ENCODE measurements around the gene ASPRV1. TPM values are rescaled to one million over a fixed set of nuclear protein-coding genes. Genes with fewer than 3 reads are reported as not detected.

The ASPRV1 gene
- total and polyA plus RNA-seq, 9 donors: 1.1 to 5.5 (median 4.4) TPM

GRCh38 chr2:69965756-69966445 lies 4.5 kb upstream of the ASPRV1 start:
- Histone ChIP-seq H3K27ac (no peak overlapping the region), H3K9me3 (no peaks in the 10 kb centered on the region), H3K4me1 (ENCODE audit: insufficient read depth) (no peaks in the 10 kb centered on the region), H3K4me3 (no peak overlapping the region), H3K36me3 (no peaks in the 10 kb centered on the region), H3K27me3 (no peaks in the 10 kb centered on the region)
- TF ChIP-seq POLR2A (IDR thresholded peaks at IDR 0.05) (no peak), EP300 (IDR thresholded peaks at IDR 0.05) (no peak), CTCF (IDR thresholded peaks at IDR 0.05) (no peak)
- intact Hi-C loops (cut with DNase I): no loop called here
- 90 to 96% (median 93%) methylated on average over 8 of the region's 8 CpGs for WGBS, 3 donors
- DNase-seq: no peak

GRCh38 chr2:69964353-69964841 lies 3.0 kb upstream of the ASPRV1 start:
- WGBS, 3 donors: 87 to 93% (median 87%) methylated on average over 7 of the region's 7 CpGs
- Histone ChIP-seq H3K4me1 (ENCODE audit: insufficient read depth) (no peaks in the 10 kb centered on the region), H3K9me3 (no peaks in the 10 kb centered on the region), H3K27me3 (no peaks in the 10 kb centered on the region), H3K36me3 (no peaks in the 10 kb centered on the region), H3K27ac (no peak overlapping the region), H3K4me3 (no peak overlapping the region)
- DNase-seq: no peak
- intact Hi-C loops (cut with DNase I): no loop called here
- no peak for TF ChIP-seq POLR2A (IDR thresholded peaks at IDR 0.05)
- TF ChIP-seq EP300 (IDR thresholded peaks at IDR 0.05): no peak
- TF ChIP-seq CTCF (IDR thresholded peaks at IDR 0.05): no peak

DNA sequence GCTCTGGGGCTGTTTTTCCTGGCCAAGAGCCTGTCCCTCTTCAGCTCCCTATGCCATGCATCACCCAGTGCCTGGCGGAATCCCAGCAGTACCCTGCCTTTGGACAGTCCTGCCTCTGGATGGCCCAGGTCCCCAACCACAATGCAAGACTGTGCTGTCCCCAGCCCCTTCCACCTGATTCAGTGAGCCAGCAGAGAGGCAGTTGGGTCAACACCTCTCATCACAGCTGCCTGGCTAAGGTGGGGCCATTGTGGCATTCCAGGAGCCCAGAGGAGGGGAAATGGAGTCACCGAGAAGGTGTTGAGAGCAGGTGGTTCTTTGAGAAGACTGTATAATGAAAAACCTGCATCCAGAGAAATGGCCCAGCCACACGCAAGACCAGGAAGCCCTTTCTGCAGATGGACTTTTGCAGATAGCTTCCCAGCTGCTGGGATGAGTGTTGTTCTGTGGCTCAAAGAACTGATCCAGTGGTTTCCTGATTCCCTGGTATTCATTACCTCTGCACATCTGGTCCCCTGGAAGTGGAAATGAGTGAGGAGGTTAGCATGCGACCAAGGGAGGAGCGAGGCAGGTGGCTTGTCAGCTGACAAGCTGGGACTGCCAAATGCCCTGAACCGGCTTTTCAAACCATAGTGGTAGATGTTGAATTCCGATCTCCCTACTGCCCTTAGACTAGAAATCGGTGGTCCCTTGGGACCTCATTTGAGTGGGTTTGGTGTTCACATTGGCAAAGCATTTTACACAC lies 1.7 kb upstream of the ASPRV1 start:
- Histone ChIP-seq H3K4me1 (ENCODE audit: insufficient read depth) (no peaks in the 10 kb centered on the region), H3K9me3 (no peaks in the 10 kb centered on the region), H3K4me3 (no peak overlapping the region), H3K36me3 (no peaks in the 10 kb centered on the region), H3K27me3 (no peaks in the 10 kb centered on the region), H3K27ac (no peak overlapping the region)
- no peak for DNase-seq
- TF ChIP-seq POLR2A (IDR thresholded peaks at IDR 0.05) (no peak), CTCF (IDR thresholded peaks at IDR 0.05) (no peak), EP300 (IDR thresholded peaks at IDR 0.05) (no peak)
- intact Hi-C loops (cut with DNase I): no loop called here
- 95 to 98% (median 96%) methylated on average over 8 of the region's 8 CpGs for WGBS, 3 donors

- TF ChIP-seq CTCF (IDR thresholded peaks at IDR 0.05) (no peak), EP300 (IDR thresholded peaks at IDR 0.05) (no peak), POLR2A (IDR thresholded peaks at IDR 0.05) (no peak)
- Histone ChIP-seq H3K4me1 (ENCODE audit: insufficient read depth) (no peaks in the 10 kb centered on the region), H3K9me3 (no peaks in the 10 kb centered on the region), H3K36me3 (no peaks in the 10 kb centered on the region), H3K27ac (no peak overlapping the region), H3K4me3 (no peak overlapping the region), H3K27me3 (no peaks in the 10 kb centered on the region)
- DNase-seq: no peak
- whole genome bisulfite sequencing, 3 donors: 93 to 97% (median 96%) methylated on average over 6 of the region's 6 CpGs
- intact Hi-C loops (cut with DNase I): no loop called here
Measured at GRCh38 chr2:69960821-69961220, 610 bp downstream of the ASPRV1 start.
